HG02763 (cell line): Measurements from ENCODE around the gene EXD3.
"Not testable (repeated sequence)": the region's sequence is repeated elsewhere in the genome, so short reads cannot be mapped to it uniquely, and the experiment has no call there.

Source experiments
- ATAC-seq: cut with Tn5 transposase; IDR thresholded peaks from one replicate; pipeline ENCODE4 v1.9.1; 2021; ENCODE audit warnings: mild to moderate bottlenecking, moderate library complexity; ENCODE audit not compliant: unreplicated experiment

EXD3 gene

DNA sequence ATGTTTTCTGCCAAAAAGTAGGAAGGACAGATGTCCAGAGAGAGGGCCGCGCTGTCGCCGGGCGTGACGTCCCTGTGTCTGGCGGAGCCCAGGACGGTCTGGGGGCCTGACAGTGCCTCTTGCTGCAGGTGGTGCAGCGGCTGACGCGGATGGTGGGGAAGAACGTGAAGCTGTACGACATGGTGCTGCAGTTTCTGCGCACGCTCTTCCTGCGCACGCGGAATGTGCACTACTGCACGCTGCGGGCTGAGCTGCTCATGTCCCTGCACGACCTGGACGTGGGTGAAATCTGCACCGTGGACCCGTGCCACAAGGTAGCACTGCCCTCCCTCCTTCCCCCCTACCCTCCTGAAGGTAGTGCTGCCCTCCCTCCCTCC is 160.1 kb downstream of the EXD3 start:
- ATAC-seq, result no peak

DNA sequence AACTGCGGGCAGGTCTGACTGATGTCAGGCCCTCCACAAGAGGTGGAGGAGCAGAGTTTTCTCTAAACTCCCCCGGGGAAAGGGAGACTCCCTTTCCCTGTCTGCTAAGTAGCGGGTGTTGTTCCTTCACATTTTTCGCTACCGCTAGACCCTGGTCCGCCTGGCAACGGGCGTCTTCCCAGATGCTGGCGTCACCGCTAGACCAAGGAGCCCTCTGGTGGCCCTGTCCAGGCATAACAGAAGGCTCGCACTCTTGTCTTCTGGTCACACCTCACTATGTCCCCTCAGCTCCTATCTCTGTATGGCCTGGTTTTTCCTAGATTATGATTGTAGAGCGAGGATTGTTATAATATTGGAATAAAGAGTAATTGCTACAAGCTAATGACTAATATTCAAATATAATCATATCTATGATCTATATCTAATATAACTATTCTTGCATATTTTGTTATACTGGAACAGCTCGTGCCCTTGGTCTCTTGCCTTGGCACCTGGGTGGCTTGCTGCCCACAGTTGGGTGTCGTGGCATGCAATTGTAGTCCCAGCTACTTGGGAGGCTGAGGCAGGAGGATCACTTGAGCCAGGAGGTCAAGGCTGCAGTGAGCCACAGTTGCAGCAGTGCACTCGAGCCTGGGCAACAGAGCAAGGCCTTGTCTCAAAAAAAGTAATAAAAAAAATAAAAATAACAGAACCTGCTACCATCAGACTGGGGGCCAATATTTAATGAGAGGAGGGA is 160.6 kb downstream of the EXD3 start:
- ATAC-seq, result not testable (repeated sequence)
